Loucy (cell line): ENCODE data around the gene CP.

Experiments
- EZH2phosphoT487 ChIP-seq: fragments of 200-600 bp; IDR thresholded peaks from 2 replicates; pipeline ENCODE4 v1.6.1; 2018; ENCODE audit warnings: antibody characterized with exemption, mild to moderate bottlenecking, moderate library complexity, borderline replicate concordance
- TF ChIP-seq, protein P1 (sequence below): fragments of 200-600 bp; sonication (generic); conservative IDR thresholded peaks from 2 replicates; pipeline ENCODE4 v1.5.1; 2014; ENCODE audit warnings: mild to moderate bottlenecking, antibody characterized with exemption, low read length

DNA sequence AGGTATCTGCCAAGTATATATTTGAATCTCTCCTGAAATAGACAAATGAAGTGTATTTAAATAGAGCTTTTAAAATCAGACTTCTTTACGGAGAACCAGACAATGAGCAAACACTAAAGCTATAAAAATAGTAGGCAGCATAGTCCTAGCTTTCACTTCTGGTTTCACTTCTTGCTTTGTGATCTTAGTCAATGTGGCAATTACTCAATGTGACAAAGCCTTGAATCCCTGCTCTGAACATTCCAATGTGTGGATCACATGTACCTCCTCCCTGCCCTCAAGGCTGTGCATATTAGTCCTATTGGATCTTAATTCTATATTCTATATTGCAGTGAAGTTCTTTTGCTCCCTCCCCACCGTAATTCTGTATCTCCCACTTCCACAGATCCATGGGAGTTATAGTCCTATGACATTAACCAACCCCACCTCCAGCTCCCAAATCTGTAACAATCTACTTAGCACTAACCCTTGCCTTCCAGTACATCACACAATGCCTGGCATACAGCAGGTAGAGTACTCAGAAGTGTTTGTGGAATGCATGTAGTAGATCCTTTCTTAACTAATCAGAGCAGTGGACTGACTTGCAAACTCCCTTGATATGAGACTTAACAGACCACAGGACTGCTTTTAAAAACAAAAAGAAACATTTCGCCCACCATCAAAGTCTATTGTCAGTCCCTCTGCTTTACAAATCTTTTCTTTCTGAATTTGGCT lies 24.3 kb upstream of the CP start:
- TF ChIP-seq, protein P1, sequence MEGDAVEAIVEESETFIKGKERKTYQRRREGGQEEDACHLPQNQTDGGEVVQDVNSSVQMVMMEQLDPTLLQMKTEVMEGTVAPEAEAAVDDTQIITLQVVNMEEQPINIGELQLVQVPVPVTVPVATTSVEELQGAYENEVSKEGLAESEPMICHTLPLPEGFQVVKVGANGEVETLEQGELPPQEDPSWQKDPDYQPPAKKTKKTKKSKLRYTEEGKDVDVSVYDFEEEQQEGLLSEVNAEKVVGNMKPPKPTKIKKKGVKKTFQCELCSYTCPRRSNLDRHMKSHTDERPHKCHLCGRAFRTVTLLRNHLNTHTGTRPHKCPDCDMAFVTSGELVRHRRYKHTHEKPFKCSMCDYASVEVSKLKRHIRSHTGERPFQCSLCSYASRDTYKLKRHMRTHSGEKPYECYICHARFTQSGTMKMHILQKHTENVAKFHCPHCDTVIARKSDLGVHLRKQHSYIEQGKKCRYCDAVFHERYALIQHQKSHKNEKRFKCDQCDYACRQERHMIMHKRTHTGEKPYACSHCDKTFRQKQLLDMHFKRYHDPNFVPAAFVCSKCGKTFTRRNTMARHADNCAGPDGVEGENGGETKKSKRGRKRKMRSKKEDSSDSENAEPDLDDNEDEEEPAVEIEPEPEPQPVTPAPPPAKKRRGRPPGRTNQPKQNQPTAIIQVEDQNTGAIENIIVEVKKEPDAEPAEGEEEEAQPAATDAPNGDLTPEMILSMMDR = no peak
- no peak for TF ChIP-seq EZH2phosphoT487
